Right atrium auricular region (tissue), 2 donors: Measurements from ENCODE around the gene SFXN3. TPM values are rescaled to one million over a fixed set of nuclear protein-coding genes. Genes with fewer than 3 reads are reported as not detected.

ENCODE experiments used
- DNase-seq: peaks from one replicate; pipeline ENCODE4 v3.0.0-alpha.2; 2019; ENCODE audit warnings: low spot score
- H3K27ac ChIP-seq, 2 donors: fragments of 200-600 bp; sonication (generic); 1 replicate in 1 of 2; 2 replicates in 1 of 2; pipeline ENCODE4 v1.5.1; 2016 to 2019
- H3K27me3 ChIP-seq, 2 donors: fragments of 200-600 bp; sonication (generic); one replicate each; pipeline versions ENCODE4 v1.5.1 to v1.6.0; 2017 to 2019
- H3K36me3 ChIP-seq: fragments of 200-600 bp; sonication (generic); one replicate; pipeline ENCODE4 v1.5.1; 2016
- H3K4me1 ChIP-seq, 2 donors: fragments of 200-600 bp; sonication (generic); one replicate each; pipeline versions ENCODE4 v1.5.1 to v1.6.0; 2017 to 2019
- H3K4me3 ChIP-seq, 2 donors: fragments of 200-600 bp; sonication (generic); 1 replicate in 1 of 2; 2 replicates in 1 of 2; pipeline ENCODE4 v1.5.1; 2017 to 2019; ENCODE audit warnings: mild to moderate bottlenecking in 1 of 2, moderate library complexity in 1 of 2
- H3K9me3 ChIP-seq, 2 donors: fragments of 200-600 bp; sonication (generic); one replicate each; pipeline ENCODE4 v1.5.1; 2019
- total RNA-seq, 2 donors: library from RNA; depleted of rRNA; stranded (reverse); fragments of >200 nt; gene quantifications; one replicate each; pipeline ENCODE4 v1.1.0, GENCODE V29; 2016
- TF ChIP-seq, protein P1 (sequence below), 2 donors: fragments of 200-600 bp; sonication (generic); IDR thresholded peaks; one replicate each; pipeline ENCODE4 v1.5.1; 2019; ENCODE audit warnings: antibody characterized with exemption in 2 of 2

The SFXN3 gene
- total RNA-seq, 2 donors from 2014 or later = 16.4 to 42.9 TPM

DNA sequence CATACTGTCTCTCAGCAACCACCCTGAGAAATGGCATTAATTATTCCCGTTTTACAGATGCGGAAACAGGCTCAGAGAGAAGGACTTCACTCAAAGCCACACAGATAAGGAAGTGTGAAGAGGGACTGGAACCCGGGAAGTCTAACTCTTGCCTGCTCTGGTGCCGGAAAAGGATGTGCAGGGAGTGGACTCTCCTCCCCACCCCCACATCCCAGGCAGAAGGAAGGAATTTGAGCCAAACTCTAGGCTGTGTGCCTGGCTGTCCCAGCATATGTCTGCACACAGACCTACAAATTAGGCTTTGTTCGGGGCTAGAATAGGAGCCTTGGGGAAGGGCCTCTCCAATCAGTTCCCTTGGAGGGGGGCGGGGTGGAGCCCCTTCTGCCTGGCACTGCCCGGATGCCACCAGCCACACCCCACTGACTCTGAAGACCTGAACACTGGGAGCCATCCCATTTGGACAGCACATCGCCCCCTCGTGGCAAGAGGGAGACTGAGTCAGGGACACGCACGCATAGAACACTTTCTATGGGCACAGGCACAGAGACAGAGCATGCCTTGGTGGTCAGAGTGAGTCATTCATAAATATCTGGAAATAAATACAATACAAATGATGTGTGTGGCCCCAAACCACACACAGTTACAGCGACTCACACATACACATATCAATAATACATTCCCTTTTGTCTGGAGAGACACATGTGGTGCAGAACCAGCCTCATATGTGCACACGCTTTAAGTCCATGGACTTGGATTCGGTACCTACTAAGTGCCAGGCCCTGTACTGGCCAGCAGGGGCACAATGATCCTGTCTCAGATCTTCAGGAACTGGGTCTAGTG, 18.3 kb upstream of the SFXN3 start:
- Histone ChIP-seq H3K36me3 (no peaks in the 10 kb centered on the region), H3K27ac (peak overlapping the region; percentile 46 to 55), H3K9me3 (no peaks in the 10 kb centered on the region), H3K27me3 (no peaks in the 10 kb centered on the region), H3K4me3 (no peak overlapping the region), H3K4me1 (peaks cover 0 to 37% of the 10 kb centered on the region in 2 donors)
- peak; percentile 92 for DNase-seq
- TF ChIP-seq, protein P1, sequence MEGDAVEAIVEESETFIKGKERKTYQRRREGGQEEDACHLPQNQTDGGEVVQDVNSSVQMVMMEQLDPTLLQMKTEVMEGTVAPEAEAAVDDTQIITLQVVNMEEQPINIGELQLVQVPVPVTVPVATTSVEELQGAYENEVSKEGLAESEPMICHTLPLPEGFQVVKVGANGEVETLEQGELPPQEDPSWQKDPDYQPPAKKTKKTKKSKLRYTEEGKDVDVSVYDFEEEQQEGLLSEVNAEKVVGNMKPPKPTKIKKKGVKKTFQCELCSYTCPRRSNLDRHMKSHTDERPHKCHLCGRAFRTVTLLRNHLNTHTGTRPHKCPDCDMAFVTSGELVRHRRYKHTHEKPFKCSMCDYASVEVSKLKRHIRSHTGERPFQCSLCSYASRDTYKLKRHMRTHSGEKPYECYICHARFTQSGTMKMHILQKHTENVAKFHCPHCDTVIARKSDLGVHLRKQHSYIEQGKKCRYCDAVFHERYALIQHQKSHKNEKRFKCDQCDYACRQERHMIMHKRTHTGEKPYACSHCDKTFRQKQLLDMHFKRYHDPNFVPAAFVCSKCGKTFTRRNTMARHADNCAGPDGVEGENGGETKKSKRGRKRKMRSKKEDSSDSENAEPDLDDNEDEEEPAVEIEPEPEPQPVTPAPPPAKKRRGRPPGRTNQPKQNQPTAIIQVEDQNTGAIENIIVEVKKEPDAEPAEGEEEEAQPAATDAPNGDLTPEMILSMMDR (IDR thresholded peaks at IDR 0.05) = peak; percentile 94 to 95

DNA sequence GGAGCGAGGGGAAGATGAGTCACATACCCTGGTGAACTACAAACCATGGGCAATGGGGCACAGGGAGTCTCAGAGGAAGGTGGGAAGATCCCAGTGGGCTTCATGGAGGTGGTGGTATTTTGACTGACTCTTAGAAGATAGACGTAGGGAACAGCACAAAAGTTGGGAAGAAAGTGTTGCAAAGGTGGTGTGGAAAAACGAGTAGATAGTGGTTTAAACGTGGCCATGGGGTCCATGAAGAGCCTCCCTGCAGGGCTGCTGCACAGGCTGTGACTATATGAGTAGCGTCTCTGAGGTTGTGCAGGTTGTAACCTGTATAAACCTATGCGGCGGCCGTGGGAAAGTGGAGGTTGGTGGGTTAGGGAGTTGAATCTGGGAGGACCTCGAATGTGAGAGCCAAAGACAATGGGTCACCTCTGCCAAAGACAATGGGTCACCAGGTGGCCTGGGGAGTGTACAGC, 17.6 kb upstream of the SFXN3 start:
- no peak overlapping the region for H3K4me3 ChIP-seq
- TF ChIP-seq, protein P1 (IDR thresholded peaks at IDR 0.05) = no peak
- no peaks in the 10 kb centered on the region for H3K9me3 ChIP-seq
- no peaks in the 10 kb centered on the region for H3K27me3 ChIP-seq
- no peaks in the 10 kb centered on the region for H3K36me3 ChIP-seq
- H3K27ac ChIP-seq = peak overlapping the region; percentile 40 to 55
- H3K4me1 ChIP-seq = peaks cover 0 to 31% of the 10 kb centered on the region in 2 donors
- no peak for DNase-seq

DNA sequence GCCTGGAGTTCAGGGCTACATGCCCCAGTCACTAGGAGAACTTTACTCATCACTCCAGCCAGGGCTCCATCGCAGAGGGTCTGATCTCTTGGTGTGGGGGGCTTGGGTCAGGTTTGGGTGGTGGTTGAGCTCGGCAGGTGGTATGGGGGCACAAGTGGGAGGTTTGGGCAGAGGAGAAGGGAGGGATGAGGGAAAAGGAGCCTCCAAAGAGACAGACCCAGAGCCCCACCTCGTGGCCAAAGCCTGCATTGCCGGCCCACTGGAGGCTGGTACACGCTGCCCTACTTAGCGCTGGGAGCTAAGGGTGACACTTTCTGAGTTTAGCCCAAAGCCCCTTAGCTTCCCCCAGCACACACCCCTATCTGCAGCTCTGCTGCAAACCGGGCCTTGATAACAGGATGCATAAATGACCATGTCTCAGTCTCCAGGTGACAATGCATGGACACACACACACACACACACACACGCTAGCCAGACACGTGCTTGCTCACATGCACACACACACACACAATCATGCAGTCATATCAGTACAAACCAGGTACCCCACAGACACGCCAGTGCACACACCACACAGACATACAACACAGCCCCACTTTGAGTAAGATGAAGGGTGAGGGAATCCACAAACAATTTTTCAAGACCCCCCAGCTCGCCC, 16.7 kb upstream of the SFXN3 start:
- Histone ChIP-seq H3K36me3 (no peaks in the 10 kb centered on the region), H3K4me3 (no peak overlapping the region), H3K27me3 (no peaks in the 10 kb centered on the region), H3K9me3 (no peaks in the 10 kb centered on the region), H3K27ac (no peak overlapping the region), H3K4me1 (peaks cover 0 to 32% of the 10 kb centered on the region in 2 donors)
- TF ChIP-seq, protein P1 (IDR thresholded peaks at IDR 0.05) = peak; percentile 78 to 93
- peak; percentile 87 for DNase-seq

DNA sequence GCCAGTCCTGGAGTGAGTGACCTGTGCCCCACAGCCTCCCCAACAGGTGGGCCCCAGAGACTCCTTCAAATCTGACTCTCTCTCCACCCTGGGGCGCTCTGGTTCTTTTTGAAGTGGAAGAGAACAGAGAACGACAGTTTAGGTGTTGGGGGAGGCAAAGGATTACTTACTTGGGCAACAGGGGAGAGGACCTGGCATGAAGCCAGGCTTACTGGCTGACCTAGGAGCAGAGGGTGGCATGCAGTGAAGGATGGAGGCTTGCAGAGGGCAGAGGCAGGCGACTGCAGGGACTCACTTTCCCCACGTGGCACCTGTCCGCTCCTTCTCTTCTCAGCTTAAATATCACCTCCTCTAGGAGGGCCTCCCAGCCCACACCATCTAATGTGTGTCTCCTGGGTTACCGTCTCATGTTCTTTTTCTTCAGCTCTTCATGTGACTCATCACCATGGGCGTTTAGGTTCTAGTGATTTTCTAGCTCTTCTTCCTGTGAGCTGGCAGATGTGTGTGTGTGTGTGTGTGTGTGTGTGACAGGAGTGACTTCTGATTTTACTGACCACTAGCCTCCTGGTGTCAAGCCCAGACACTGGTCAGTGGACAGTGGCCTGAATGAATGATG, 16.0 kb upstream of the SFXN3 start:
- Histone ChIP-seq H3K9me3 (no peaks in the 10 kb centered on the region), H3K36me3 (no peaks in the 10 kb centered on the region), H3K27ac (no peak overlapping the region), H3K27me3 (no peaks in the 10 kb centered on the region), H3K4me3 (no peak overlapping the region), H3K4me1 (peaks cover 0 to 32% of the 10 kb centered on the region in 2 donors)
- DNase-seq = no peak
- TF ChIP-seq, protein P1 (IDR thresholded peaks at IDR 0.05) = no peak

DNA sequence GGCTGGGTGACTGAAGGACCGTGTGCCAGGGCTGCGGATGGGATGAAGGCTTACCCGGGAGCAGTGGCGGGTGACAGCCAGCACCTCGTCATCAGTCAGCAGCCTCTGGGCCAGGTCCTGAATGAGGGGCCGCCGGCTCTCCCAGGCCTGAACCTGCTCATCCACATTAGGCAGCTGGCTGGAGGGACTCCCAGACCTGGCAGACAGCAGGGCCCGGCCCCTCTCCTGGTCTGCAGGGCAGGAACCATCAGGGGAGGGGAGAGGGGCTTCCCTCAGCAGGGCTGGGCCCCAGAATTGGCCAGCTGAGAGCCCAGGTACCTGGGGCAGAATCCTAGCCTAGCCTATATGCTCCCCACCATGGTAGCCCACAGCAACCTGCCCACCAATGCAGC, 15.5 kb upstream of the SFXN3 start:
- Histone ChIP-seq H3K4me3 (no peak overlapping the region), H3K36me3 (no peaks in the 10 kb centered on the region), H3K9me3 (no peaks in the 10 kb centered on the region), H3K27me3 (no peaks in the 10 kb centered on the region), H3K27ac (no peak overlapping the region), H3K4me1 (peaks cover 0 to 32% of the 10 kb centered on the region in 2 donors)
- no peak for DNase-seq
- TF ChIP-seq, protein P1 (IDR thresholded peaks at IDR 0.05) = no peak
